NCI-H1417 treated with DMSO at 0.1 percent for 48 hours (cell line): ENCODE results near the gene ENHO.
"Not testable (repeated sequence)": the region's sequence is repeated elsewhere in the genome, so short reads cannot be mapped to it uniquely, and the experiment has no call there.

Experiments
- DNase-seq: peaks from one replicate; lab custom pipeline; 2025; lab: John Stamatoyannopoulos, UW

ENHO gene

DNA sequence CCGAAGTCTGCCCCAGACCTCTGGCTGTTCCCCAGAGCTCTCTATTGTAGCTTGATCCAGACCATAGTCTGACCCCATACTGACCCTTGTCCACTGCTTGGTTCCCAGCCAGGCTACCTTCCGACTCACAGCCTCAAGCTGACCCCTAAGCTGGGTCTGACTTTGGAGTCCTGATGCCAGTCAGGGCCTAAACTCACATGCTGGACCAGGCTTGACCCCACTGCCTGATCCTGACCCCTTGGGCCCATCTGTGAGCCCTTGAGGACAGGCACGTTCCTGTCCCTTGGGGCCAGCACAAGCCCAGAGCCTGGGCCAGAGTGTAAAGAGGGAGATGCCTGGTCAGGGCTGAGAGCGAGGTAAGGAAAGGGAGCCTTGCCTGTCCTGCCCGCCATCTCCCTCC lies 32.7 kb upstream of the ENHO start:
- no peak for DNase-seq

DNA sequence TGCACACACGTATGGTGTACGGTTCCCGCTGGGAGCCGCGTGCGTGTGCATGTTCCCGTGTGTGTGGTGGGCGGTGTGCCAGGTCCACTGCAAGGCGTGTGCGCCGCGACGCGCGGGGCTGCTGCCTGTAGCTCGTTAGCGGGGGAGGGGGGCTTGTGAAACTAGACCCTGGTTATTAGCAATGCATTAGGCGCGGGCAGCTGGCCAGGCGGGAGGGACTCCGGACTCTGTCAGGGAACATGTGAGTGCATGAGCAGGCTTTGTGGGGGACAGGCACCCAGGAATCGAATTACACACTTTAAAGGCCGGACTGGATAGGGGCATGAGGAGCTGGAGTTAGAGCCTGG lies 32.2 kb upstream of the ENHO start:
- no peak for DNase-seq

DNA sequence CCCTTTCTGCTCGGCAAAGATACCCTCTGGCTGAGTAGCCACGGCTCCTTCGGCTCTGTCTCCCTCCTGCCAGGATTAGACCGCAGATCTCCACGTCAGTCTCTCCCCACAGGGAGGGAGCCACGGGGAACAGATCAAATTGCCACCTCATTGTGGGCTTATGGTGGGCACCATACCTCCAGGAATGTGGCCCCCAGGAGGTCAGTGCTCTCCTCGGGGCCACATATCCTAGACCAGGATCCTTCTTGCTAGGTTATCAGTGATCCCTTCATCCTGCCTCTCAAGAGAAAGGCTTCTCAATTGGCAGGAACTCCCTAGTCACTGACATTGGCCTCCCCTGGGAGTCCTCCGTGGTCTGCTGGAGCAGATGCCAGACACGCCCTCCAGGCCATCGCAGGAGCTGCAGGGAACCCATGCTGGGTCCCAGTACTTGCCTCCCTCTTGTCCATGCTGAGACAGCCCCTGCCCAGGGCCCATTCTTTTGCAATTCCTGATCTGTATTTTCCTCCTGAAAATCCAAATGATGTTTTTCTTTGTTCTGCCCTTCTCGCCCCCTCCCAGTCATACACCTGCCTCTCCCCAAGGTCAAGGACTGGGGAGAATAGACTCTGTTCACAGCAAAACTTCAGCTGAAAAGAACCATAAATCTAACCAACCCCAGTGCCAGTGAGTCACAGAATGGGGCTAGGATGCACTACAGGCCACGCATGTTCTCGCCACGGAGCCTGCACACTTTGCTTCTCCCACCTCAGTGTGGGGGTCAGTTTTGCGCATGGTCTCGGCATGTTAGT lies 31.6 kb upstream of the ENHO start:
- no peak for DNase-seq

DNA sequence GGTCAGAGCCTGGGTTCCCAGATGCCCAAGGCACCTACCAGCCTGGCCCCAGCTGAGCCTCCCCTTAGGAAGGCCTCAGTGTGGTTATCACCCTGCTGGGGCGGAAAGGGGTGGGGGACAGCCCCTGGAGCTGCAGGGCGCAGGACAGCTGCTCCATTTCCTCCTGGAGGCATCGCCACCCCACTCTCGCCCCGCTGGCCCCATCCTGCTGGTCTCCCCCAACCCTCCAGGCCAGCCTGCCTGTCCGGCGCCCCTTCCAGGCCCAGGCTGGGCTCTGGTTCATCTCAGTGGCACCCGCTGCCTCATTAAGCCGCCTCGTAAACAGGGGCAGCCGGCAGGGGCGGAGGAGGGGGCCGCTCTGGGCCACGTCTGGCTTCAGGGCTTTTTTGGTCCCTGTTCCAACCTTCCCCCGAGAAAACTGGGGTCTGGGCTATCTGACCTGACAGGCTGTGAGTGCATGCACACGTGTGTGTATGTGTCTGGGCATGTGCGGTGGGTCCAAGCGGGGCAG lies 30.8 kb upstream of the ENHO start:
- DNase-seq = no peak

DNA sequence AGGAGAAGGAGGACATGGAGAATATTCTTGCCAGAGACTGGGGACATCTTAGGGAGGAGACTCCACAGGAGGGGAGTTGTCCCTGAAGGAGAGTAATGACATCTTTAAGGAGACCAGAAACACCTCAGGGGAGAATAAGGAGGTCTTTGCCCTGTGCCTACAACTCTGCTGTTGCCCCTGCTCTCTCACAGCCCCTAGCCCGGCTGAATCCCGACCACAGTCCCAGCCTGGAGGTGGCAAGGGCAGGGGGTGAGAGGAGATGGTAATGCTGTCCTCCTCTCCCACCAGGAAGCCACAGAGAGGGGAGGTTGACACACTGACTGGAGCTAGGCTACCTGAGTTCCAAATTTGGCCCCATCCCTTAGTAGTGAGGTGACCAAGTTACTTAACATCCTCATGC lies 30.2 kb upstream of the ENHO start:
- DNase-seq = no peak

- no peak for DNase-seq
Observed at GRCh38 chr9:34552606-34552981, 29.8 kb upstream of the ENHO start.

DNA sequence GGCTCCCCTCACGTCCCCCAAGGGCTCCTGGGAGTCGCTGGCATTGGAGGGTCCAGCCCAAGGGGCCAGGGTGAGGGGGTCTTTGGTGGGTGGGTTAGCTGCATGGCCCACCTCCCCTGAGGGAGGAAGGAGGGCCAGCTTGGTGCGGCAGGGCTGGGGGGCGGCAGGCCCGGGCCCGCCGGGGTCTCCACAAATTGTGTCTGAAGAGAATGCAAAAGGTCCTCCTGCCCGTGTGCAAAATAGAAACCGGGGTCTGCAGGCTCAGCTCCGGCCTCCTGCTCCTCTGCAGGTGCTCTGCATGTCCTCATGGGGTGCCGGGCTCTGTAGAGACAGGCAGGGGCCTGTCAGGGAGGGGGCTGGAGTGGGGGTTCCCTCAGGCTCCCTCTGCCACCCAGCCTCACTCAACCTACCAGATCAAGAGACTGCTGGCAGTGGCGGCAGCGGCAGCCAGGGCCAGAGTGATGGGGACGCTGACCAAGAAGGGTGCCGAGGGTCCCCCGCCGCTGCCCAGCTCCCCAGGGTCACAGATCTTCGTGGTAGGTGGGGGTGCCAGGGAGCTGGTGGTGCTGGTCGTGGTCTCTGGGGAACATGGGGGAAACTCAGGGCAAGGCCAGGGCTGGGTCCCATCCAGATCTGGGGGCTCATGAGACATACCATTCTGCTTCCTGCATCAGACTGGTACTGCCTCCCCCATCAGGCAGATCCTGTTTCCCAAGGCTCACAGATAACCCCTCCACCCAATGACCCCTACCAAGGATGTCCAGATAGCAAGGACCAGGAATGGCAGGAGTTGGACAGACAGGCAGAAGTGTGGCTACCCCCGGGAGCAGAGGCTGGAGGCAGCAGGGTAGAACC lies 29.2 kb upstream of the ENHO start:
- DNase-seq = no peak

GRCh38 chr9:34550681-34551270 lies 28.0 kb upstream of the ENHO start:
- no peak for DNase-seq

DNA sequence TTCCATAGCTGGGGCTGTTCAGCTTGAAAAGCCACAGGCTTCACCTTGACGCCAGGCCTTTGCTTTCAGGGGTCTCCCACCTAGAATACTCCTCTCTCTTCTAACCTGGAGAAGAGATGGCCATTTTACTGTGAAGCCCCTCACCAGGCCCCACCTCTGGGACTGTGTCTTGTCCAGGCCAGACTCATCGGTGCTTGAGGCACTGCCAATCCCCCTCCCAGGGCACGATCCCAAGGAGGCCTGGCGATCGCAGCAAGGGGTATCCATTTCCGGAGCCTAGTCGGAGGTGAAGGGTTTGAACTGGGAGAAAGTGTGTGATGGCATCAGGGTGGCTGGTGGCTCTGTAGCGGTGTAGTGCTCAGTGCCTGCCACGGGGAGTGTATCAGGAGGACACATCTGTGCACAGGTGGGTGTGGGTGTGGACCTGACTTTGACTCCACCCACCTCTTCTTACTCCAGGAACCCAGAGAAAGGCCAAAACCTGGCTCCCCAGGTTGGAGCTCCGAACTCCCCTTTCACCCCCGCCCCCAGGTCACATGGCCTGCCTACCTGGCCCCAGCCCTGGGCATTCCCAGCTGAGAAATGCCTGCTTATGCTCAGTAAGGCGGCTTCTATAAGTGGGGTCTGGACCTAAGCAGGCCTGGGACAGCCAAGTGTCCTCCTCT lies 27.4 kb upstream of the ENHO start:
- DNase-seq = no peak

GRCh38 chr9:34549407-34549732 lies 26.6 kb upstream of the ENHO start:
- no peak for DNase-seq

- DNase-seq = no peak
Observed at GRCh38 chr9:34547960-34548611, 25.3 kb upstream of the ENHO start.

DNA sequence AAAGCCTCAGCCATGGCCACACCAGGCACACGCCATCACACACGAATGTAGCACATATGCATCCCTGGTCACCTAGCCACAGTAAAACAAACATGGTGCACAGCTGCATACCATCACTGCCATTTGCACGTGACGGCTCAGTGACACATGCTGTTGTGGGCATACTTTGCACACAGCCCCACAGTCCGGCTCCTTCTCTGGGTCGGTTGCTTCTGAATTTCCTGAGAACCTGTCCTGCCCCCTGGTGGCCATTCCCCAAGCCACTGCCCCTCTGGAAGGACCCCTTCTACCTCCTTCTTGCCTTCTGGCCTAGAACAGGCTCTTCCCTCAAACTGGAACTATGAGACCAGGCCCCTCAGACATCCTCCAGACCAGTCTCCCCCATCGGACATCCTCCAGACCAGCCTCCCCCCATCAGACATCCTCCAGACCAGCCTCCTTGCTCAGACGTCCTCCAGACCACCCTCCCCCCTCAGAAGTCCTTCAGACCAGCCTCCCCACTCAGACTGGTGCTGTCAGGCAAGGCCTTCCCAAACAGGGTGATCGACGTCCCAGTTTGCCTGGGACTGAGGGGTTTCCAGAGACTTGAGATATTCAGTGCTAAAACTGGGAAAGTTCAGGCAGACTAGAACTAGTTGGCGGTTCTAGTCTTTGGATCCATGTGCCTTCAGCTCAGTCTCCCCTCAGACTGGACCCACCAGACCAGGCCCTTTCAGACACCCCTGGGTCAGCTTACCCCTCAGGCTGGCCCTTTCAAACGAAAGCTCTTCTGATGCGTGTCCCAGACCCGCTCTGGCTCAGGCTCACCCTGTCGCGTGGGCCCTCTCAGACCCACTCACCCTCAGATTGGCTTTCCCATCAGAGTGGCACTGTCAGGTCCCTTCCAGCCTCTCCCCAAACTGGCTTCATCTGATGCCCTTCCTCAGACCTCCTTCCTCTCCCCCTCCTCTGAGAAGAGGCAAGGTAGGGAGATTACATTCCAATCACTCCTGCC lies 24.3 kb upstream of the ENHO start:
- DNase-seq = no peak

GRCh38 chr9:34546102-34546833 lies 23.5 kb upstream of the ENHO start:
- no peak for DNase-seq

DNA sequence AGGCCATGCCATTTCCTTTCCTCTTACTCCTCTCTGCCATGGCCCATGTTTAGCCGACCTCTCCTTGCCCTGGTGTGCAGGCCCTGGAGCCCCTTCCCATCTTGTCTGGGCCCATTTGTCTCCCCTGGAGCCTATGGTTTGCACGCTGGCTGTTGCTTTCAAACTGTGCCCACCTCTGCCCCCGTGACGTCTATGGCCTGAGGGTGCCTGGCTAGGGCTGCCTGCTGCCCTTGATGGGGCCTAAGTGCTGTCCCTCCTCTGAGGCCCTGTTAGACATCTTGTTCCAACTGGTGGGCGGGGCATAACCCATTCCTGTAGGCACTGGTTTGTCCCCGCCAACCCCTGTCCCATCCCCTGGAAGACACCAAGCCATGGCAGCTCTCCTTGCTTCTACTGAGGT lies 22.7 kb upstream of the ENHO start:
- no peak for DNase-seq

- no peak for DNase-seq
Observed at GRCh38 chr9:34544035-34544434, 21.2 kb upstream of the ENHO start.

DNA sequence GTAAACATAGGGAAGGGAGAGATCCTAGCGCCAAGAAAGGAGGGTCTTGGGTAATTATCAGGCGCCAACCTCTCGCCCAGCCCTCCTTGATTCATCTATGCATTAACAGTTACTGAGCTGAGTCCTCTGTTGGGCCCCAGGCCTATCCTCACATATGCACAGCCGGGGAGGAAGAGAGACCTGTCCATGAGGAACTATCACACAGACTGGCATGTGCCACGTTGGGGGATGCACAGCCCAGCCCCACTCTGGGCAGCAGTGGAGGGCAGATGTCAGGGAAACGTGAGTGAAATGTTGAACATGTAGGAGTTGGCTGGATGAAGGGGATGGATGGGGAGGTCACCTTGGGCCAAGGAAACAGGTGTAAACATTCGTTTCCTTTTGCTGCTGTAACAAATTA lies 18.8 kb upstream of the ENHO start:
- DNase-seq = no peak

DNA sequence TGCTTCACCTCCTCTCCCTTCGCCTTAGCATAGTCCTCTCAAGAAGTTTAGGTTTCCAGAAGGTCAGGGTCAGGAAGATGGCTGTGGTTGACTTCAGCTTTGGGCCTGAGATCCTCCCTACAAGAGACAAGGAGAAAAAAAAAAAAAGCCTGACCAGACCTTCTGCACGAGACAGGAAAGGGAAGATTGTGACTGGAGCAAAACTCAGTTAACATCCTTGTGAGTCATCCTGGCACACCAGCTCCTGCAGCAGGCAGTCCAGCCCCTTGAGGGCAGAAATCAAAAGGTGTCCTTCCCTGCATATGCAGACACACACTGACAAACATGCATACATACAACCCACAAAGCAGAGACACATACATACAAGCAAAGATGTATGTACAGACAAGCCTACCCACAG lies 18.0 kb upstream of the ENHO start:
- DNase-seq = no peak

DNA sequence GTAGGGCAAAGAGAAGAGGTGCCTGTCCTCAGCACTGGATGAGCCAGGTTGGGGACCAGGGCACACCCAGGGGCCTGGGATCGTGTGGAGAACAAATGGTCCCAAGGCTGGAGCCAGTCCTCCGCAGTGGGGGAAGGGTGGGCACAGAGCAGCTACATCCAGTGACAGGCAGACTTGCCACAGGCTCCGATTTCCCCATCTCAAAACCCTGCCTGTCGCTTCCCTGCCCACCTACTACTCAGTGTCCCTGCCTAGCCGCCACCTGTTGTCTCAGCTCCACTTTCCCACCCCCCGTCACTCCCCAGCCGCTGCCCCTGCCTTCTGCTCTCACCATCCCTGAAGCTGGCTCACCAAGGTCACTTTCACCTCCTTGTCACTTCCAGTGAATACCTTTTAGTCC lies 13.9 kb upstream of the ENHO start:
- no peak for DNase-seq

DNA sequence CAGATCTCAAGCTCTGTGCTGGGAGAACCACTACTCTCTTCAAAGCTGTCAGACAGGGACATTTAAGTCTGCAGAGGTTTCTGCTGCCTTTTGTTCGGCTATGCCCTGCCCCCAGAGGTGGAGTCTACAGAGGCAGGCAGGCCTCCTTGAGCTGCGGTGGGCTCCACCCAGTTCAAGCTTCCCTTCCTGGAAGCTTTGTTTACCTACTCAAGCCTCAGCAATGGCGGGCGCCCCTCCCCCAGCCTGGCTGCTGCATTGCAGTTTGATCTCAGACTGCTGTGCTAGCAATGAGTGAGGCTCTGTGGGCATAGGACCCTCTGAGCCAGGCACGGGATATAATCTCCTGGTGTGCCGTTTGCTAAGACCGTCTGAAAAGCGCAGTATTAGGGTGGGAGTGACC lies 9.3 kb upstream of the ENHO start:
- DNase-seq = not testable (repeated sequence)

- no peak for DNase-seq
Observed at GRCh38 chr9:34526026-34526425, 3.2 kb upstream of the ENHO start.
